ENCODE results near the gene CYB5R4.

DNA sequence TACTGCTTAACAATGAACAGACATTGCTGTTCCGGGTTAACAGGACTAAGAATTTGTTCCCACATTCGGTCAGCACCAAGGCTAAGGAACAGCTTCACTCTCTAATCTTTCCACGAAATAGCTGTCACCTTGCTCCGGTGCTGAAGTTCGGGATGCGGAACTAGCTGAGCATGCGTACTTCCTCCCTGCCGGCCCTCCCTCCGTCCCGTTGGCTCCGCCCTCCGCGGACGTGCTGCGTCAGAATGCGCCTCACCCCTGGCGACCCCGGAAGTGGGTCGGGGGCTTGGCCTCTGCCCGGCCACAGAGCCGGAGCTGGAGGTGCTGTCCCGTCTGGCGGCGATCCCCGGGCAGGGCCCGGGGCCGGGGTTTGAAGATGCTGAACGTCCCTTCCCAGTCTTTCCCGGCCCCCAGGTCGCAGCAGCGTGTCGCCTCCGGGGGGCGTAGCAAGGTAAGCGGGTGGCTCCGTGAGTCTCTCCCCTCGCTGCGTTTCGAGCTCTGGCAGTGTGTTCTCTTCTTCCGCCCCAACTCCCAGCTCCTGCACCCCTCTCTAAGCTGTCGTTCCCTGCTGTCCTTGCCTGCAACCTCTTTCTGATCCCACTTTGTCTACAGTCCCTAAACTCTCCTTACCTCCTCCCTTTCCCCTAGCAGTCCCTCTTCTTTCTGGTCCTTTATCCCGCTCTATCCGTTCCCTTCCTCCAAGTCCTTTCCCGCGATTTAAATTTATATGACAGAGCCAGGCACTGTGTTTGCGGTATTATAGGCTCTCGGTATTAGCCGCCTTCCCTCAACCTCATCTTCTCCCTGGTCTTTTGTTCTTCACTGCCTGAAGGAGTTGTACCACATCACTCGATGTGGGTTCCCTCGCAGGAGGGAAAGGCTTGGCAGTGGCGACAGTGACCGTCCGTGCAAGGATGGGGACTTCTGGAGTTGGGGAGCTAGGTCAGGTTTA, at the start of gene CYB5R4:
- no peak for TF ChIP-seq ZFP30 (CRISPR knock-in tag; IDR thresholded peaks at IDR 0.05)
- peak; percentile 99 for TF ChIP-seq SNAI2 (CRISPR knock-in tag; IDR thresholded peaks at IDR 0.05)
- no peak for TF ChIP-seq ESRRG (CRISPR knock-in tag; IDR thresholded peaks at IDR 0.05)
- TF ChIP-seq CSDC2 (CRISPR knock-in tag; IDR thresholded peaks at IDR 0.05): peak; percentile 99
- peak; percentile 80; the same call in 1 of the 2 replicates for TF ChIP-seq RARB (CRISPR knock-in tag; IDR thresholded peaks at IDR 0.05)
- no peak for TF ChIP-seq BACH2 (CRISPR knock-in tag; IDR thresholded peaks at IDR 0.05; ENCODE audit: borderline replicate concordance)
- TF ChIP-seq, protein P1, sequence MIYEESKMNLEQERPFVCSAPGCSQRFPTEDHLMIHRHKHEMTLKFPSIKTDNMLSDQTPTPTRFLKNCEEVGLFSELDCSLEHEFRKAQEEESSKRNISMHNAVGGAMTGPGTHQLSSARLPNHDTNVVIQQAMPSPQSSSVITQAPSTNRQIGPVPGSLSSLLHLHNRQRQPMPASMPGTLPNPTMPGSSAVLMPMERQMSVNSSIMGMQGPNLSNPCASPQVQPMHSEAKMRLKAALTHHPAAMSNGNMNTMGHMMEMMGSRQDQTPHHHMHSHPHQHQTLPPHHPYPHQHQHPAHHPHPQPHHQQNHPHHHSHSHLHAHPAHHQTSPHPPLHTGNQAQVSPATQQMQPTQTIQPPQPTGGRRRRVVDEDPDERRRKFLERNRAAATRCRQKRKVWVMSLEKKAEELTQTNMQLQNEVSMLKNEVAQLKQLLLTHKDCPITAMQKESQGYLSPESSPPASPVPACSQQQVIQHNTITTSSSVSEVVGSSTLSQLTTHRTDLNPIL (CRISPR knock-in tag; IDR thresholded peaks at IDR 0.05; ENCODE audit: low read depth): no peak
- TF ChIP-seq, protein P2, sequence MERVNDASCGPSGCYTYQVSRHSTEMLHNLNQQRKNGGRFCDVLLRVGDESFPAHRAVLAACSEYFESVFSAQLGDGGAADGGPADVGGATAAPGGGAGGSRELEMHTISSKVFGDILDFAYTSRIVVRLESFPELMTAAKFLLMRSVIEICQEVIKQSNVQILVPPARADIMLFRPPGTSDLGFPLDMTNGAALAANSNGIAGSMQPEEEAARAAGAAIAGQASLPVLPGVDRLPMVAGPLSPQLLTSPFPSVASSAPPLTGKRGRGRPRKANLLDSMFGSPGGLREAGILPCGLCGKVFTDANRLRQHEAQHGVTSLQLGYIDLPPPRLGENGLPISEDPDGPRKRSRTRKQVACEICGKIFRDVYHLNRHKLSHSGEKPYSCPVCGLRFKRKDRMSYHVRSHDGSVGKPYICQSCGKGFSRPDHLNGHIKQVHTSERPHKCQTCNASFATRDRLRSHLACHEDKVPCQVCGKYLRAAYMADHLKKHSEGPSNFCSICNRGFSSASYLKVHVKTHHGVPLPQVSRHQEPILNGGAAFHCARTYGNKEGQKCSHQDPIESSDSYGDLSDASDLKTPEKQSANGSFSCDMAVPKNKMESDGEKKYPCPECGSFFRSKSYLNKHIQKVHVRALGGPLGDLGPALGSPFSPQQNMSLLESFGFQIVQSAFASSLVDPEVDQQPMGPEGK (CRISPR knock-in tag; IDR thresholded peaks at IDR 0.05; ENCODE audit: borderline replicate concordance): peak; percentile 56; the same call in 1 of the 2 replicates
- TF ChIP-seq PPARA (CRISPR knock-in tag; IDR thresholded peaks at IDR 0.05; ENCODE audit: borderline replicate concordance): no peak
- TF ChIP-seq, protein P3, sequence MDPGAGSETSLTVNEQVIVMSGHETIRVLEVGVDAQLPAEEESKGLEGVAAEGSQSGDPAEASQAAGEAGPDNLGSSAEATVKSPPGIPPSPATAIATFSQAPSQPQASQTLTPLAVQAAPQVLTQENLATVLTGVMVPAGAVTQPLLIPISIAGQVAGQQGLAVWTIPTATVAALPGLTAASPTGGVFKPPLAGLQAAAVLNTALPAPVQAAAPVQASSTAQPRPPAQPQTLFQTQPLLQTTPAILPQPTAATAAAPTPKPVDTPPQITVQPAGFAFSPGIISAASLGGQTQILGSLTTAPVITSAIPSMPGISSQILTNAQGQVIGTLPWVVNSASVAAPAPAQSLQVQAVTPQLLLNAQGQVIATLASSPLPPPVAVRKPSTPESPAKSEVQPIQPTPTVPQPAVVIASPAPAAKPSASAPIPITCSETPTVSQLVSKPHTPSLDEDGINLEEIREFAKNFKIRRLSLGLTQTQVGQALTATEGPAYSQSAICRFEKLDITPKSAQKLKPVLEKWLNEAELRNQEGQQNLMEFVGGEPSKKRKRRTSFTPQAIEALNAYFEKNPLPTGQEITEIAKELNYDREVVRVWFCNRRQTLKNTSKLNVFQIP (CRISPR knock-in tag; IDR thresholded peaks at IDR 0.05; ENCODE audit: borderline replicate concordance, low read depth): no peak
